NCI-H2196 (cell line): ENCODE measurements around the gene PBX3.
"Not testable (repeated sequence)": the region's sequence is repeated elsewhere in the genome, so short reads cannot be mapped to it uniquely, and the experiment has no call there.

Experiments
- DNase-seq: peaks from one replicate; lab custom pipeline; 2025; ENCODE audit not compliant: unreplicated experiment; lab: John Stamatoyannopoulos, UW

The PBX3 gene

GRCh38 chr9:125821078-125821477 is 73.9 kb downstream of the PBX3 start:
- DNase-seq = no peak

- no peak for DNase-seq
Observed at GRCh38 chr9:125822160-125822559, 75.0 kb downstream of the PBX3 start.

GRCh38 chr9:125822902-125823301 is 75.7 kb downstream of the PBX3 start:
- DNase-seq = no peak

GRCh38 chr9:125823874-125824406 is 76.8 kb downstream of the PBX3 start:
- DNase-seq = not testable (repeated sequence)

GRCh38 chr9:125825762-125826161 is 78.6 kb downstream of the PBX3 start:
- no peak for DNase-seq

GRCh38 chr9:125826850-125827249 is 79.7 kb downstream of the PBX3 start:
- no peak for DNase-seq

GRCh38 chr9:125829743-125830142 is 82.6 kb downstream of the PBX3 start:
- no peak for DNase-seq

GRCh38 chr9:125831054-125831453 is 83.9 kb downstream of the PBX3 start:
- no peak for DNase-seq

- DNase-seq = no peak
Observed at GRCh38 chr9:125831616-125832015, 84.4 kb downstream of the PBX3 start.

GRCh38 chr9:125835655-125836054 is 88.5 kb downstream of the PBX3 start:
- no peak for DNase-seq

GRCh38 chr9:125839317-125839716 is 92.1 kb downstream of the PBX3 start:
- DNase-seq = no peak

GRCh38 chr9:125841444-125841843 is 94.3 kb downstream of the PBX3 start:
- DNase-seq = no peak

GRCh38 chr9:125842242-125842641 is 95.1 kb downstream of the PBX3 start:
- no peak for DNase-seq

GRCh38 chr9:125843646-125844045 is 96.5 kb downstream of the PBX3 start:
- DNase-seq = no peak

- no peak for DNase-seq
Observed at GRCh38 chr9:125844611-125845010, 97.4 kb downstream of the PBX3 start.

- no peak for DNase-seq
Observed at GRCh38 chr9:125845271-125845808, 98.2 kb downstream of the PBX3 start.

- DNase-seq = no peak
Observed at GRCh38 chr9:125847735-125848134, 100.6 kb downstream of the PBX3 start.

GRCh38 chr9:125850106-125850632 is 103.0 kb downstream of the PBX3 start:
- no peak for DNase-seq

- DNase-seq = no peak
Observed at GRCh38 chr9:125850763-125851162, 103.6 kb downstream of the PBX3 start.

GRCh38 chr9:125851979-125852378 is 104.8 kb downstream of the PBX3 start:
- DNase-seq = no peak

GRCh38 chr9:125852386-125852785 is 105.2 kb downstream of the PBX3 start:
- no peak for DNase-seq

GRCh38 chr9:125854553-125855275 is 107.5 kb downstream of the PBX3 start:
- DNase-seq = peak; percentile 24
